ENCODE data around the gene SLAIN2. TPM values are rescaled to one million over a fixed set of nuclear protein-coding genes. Genes with fewer than 3 reads are reported as not detected.

SLAIN2 gene
- polyA plus RNA-seq, 2 donors: 17.9 to 41.5 TPM

DNA sequence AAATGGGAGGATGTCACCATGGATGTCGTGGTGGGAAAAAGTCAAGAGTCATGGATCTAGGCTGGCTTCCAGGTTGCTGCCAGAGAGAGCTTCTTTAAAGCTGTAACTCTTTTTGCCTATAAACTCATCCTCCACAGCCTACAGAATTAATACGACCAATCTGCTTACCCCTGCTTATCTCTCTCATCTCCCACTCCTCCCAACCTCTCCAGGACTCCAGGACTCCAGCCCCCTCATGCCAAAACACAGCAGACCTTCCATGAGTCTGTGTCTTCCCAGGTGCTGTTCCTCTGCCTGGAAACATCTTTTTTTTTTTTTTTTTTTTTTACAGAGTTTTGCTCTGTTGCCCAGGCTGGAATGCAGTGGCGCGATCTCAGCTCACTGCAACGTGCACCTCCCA, 126.6 kb downstream of the SLAIN2 start:
- Histone ChIP-seq H3K9me3 (ENCODE audit: control insufficient read depth in 2 of 2, insufficient read depth in 1 of 2, low read depth in 1 of 2, low read length in 1 of 2) (no peaks in the 10 kb centered on the region), H3K36me3 (ENCODE audit: control insufficient read depth in 2 of 2, insufficient read depth in 2 of 2, low read length in 1 of 2) (no peaks in the 10 kb centered on the region), H3K4me1 (ENCODE audit: control insufficient read depth in 2 of 2, insufficient read depth in 2 of 2, low read length in 1 of 2) (no peaks in the 10 kb centered on the region), H3K27ac (ENCODE audit: low read depth in 2 of 2, low read length in 1 of 2) (no peak overlapping the region), H3K27me3 (ENCODE audit: control insufficient read depth in 1 of 2, insufficient read depth in 2 of 2, low read length in 2 of 2) (no peaks in the 10 kb centered on the region), H3K4me3 (ENCODE audit: low read depth in 1 of 2, low read length in 2 of 2) (no peak overlapping the region)
- 54 to 79% methylated on average over 4 to 5 of the region's 5 CpGs for WGBS, 2 donors

DNA sequence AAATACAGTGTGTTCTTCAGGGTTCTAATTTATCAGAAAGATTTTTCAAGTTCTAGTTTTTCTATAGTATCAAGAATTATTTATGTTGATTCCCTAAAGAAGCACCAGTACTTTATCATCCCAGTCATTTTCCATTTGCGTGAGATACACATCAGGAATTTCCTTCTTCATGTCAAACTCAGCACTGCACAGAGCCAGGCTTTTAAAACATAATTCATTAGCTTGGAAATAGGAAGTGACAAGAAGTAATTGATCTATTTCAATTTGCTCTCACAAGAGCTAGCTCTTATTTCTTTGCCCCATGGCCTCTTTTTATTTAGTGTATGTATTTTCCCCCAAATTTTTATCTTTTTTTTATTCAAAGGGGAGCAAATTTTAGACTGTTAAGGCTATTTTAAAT, 128.8 kb downstream of the SLAIN2 start:
- H3K4me1 ChIP-seq (ENCODE audit: control insufficient read depth in 2 of 2, insufficient read depth in 2 of 2, low read length in 1 of 2): no peaks in the 10 kb centered on the region
- no peaks in the 10 kb centered on the region for H3K27me3 ChIP-seq (ENCODE audit: control insufficient read depth in 1 of 2, insufficient read depth in 2 of 2, low read length in 2 of 2)
- no peak overlapping the region for H3K4me3 ChIP-seq (ENCODE audit: low read depth in 1 of 2, low read length in 2 of 2)
- no peak overlapping the region for H3K27ac ChIP-seq (ENCODE audit: low read depth in 2 of 2, low read length in 1 of 2)
- H3K9me3 ChIP-seq (ENCODE audit: control insufficient read depth in 2 of 2, insufficient read depth in 1 of 2, low read depth in 1 of 2, low read length in 1 of 2): no peaks in the 10 kb centered on the region
- no peaks in the 10 kb centered on the region for H3K36me3 ChIP-seq (ENCODE audit: control insufficient read depth in 2 of 2, insufficient read depth in 2 of 2, low read length in 1 of 2)
- 64 to 80% methylated on average over 1 of the region's 1 CpG for WGBS, 2 donors

DNA sequence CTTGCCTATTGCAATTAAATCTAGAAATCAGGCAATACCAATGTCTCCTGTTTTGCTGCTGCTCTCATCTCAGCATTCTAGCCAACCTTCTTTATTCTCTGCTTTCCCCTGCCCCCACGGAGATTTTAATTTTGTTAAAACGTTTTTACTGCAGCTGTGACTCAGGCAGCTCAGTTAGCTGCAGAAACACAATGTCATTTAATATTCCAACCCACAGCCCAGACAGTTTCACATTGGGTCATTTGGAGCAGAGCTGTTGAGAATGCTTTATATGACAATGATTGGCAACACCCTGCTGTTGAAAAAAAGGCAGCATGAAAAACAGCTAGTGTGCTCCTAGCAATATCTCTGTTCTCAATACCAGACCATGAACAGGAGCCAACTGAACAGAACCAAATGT, 129.2 kb downstream of the SLAIN2 start:
- H3K4me1 ChIP-seq (ENCODE audit: control insufficient read depth in 2 of 2, insufficient read depth in 2 of 2, low read length in 1 of 2): no peaks in the 10 kb centered on the region
- H3K9me3 ChIP-seq (ENCODE audit: control insufficient read depth in 2 of 2, insufficient read depth in 1 of 2, low read depth in 1 of 2, low read length in 1 of 2): no peaks in the 10 kb centered on the region
- no peaks in the 10 kb centered on the region for H3K36me3 ChIP-seq (ENCODE audit: control insufficient read depth in 2 of 2, insufficient read depth in 2 of 2, low read length in 1 of 2)
- H3K27ac ChIP-seq (ENCODE audit: low read depth in 2 of 2, low read length in 1 of 2): no peak overlapping the region
- 32 to 35% methylated on average over 2 of the region's 2 CpGs for WGBS, 2 donors
- no peak overlapping the region for H3K4me3 ChIP-seq (ENCODE audit: low read depth in 1 of 2, low read length in 2 of 2)
- no peaks in the 10 kb centered on the region for H3K27me3 ChIP-seq (ENCODE audit: control insufficient read depth in 1 of 2, insufficient read depth in 2 of 2, low read length in 2 of 2)

DNA sequence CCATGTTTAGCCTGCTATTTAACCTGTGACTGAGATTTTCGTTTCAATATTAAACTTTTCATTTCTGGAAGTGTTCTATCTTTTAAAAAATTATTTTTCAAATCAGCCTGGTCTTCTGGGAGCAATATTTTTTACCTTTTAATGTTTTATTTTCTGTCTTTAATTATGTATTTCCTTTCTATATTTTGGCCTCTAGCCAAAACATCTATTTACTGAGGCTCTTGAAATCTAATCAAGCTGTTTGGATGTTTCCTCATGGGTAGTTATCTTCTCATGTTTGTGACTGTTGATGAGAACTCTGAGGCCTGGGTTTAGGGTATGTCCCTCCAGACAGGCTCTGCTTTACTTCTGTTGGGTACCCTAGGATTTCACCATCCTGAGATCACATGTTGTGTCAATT, 131.5 kb downstream of the SLAIN2 start:
- Histone ChIP-seq H3K36me3 (ENCODE audit: control insufficient read depth in 2 of 2, insufficient read depth in 2 of 2, low read length in 1 of 2) (no peaks in the 10 kb centered on the region), H3K9me3 (ENCODE audit: control insufficient read depth in 2 of 2, insufficient read depth in 1 of 2, low read depth in 1 of 2, low read length in 1 of 2) (no peaks in the 10 kb centered on the region), H3K4me1 (ENCODE audit: control insufficient read depth in 2 of 2, insufficient read depth in 2 of 2, low read length in 1 of 2) (no peaks in the 10 kb centered on the region), H3K4me3 (ENCODE audit: low read depth in 1 of 2, low read length in 2 of 2) (no peak overlapping the region), H3K27ac (ENCODE audit: low read depth in 2 of 2, low read length in 1 of 2) (no peak overlapping the region), H3K27me3 (ENCODE audit: control insufficient read depth in 1 of 2, insufficient read depth in 2 of 2, low read length in 2 of 2) (no peaks in the 10 kb centered on the region)
- WGBS, 2 donors: 77 to 83% methylated on average over 1 of the region's 1 CpG

DNA sequence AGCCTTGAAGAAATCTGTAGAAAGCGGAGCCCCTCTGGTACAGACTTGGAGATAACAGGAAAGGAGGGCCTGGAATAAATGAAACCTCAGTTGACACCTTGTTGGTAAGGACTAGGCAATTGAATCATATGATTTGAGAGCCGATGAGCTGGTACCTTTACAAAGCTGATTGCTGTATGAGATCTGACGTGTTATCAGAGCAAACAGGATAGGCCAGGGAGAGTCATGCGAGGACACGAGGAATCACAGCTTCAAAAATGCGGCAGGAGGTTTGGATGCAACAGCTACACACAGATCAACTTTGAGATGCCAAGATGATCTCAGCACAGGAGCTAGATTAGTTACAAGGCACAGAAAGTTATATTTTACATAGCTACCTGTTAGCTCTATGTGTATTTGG, 134.4 kb downstream of the SLAIN2 start:
- H3K4me3 ChIP-seq (ENCODE audit: low read depth in 1 of 2, low read length in 2 of 2): no peak overlapping the region
- H3K27me3 ChIP-seq (ENCODE audit: control insufficient read depth in 1 of 2, insufficient read depth in 2 of 2, low read length in 2 of 2): no peaks in the 10 kb centered on the region
- no peak overlapping the region for H3K27ac ChIP-seq (ENCODE audit: low read depth in 2 of 2, low read length in 1 of 2)
- no peaks in the 10 kb centered on the region for H3K4me1 ChIP-seq (ENCODE audit: control insufficient read depth in 2 of 2, insufficient read depth in 2 of 2, low read length in 1 of 2)
- no peaks in the 10 kb centered on the region for H3K36me3 ChIP-seq (ENCODE audit: control insufficient read depth in 2 of 2, insufficient read depth in 2 of 2, low read length in 1 of 2)
- 85 to 92% methylated on average over 6 of the region's 6 CpGs for WGBS, 2 donors
- no peaks in the 10 kb centered on the region for H3K9me3 ChIP-seq (ENCODE audit: control insufficient read depth in 2 of 2, insufficient read depth in 1 of 2, low read depth in 1 of 2, low read length in 1 of 2)

Other genes starting within 250 kb of the SLAIN2 start
- 1 to 10 TPM in 1 of 2 donors, under 1 TPM in 1; 0.61 to 2.3 TPM for gene TXK, start 207.3 kb upstream of the SLAIN2 start, polyA plus RNA-seq
- 1 to 10 TPM; 5.0 to 5.3 TPM for gene TEC, start 71.7 kb upstream of the SLAIN2 start, polyA plus RNA-seq
- under 1 TPM; 0.07 to 0.14 TPM for gene SLC10A4, start 141.8 kb downstream of the SLAIN2 start, polyA plus RNA-seq
- not detected for gene ZAR1, start 148.7 kb downstream of the SLAIN2 start, polyA plus RNA-seq